ENCODE results near the gene RRAGD. TPM values are rescaled to one million over a fixed set of nuclear protein-coding genes. Genes with fewer than 3 reads are reported as not detected.

Gene RRAGD
- total RNA-seq, 1 donor from 2014 or later: 4.5 TPM

DNA sequence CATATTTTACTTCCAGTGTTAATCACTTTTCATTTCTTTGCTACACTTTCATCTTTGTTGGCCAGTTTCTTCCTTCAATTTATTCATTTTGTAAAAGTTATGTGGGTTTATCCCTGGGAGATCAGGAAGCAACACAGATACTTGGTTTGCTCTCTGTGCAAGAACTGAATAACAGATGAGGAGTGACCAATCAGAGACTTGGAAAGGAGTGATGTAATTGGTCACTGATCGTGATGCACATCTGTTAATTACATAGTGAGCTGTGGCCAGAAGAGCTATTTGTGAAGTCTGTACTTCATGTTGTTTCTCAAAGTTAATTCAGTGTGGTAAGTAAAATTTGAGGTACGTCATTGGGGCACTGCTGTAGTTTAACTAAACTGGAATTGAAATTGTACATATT lies 42.2 kb upstream of the RRAGD start:
- Mint-ChIP-seq H3K9me3 (ENCODE audit: unreplicated experiment) (no peaks in the 10 kb centered on the region), H3K4me1 (ENCODE audit: unreplicated experiment) (peaks cover 1% of the 10 kb centered on the region), H3K36me3 (ENCODE audit: unreplicated experiment) (no peaks in the 10 kb centered on the region), H3K27me3 (ENCODE audit: unreplicated experiment) (no peaks in the 10 kb centered on the region), H3K4me3 (ENCODE audit: unreplicated experiment) (no peak overlapping the region), H3K27ac (ENCODE audit: unreplicated experiment) (no peak overlapping the region)
- TF ChIP-seq, protein P1, sequence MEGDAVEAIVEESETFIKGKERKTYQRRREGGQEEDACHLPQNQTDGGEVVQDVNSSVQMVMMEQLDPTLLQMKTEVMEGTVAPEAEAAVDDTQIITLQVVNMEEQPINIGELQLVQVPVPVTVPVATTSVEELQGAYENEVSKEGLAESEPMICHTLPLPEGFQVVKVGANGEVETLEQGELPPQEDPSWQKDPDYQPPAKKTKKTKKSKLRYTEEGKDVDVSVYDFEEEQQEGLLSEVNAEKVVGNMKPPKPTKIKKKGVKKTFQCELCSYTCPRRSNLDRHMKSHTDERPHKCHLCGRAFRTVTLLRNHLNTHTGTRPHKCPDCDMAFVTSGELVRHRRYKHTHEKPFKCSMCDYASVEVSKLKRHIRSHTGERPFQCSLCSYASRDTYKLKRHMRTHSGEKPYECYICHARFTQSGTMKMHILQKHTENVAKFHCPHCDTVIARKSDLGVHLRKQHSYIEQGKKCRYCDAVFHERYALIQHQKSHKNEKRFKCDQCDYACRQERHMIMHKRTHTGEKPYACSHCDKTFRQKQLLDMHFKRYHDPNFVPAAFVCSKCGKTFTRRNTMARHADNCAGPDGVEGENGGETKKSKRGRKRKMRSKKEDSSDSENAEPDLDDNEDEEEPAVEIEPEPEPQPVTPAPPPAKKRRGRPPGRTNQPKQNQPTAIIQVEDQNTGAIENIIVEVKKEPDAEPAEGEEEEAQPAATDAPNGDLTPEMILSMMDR (IDR thresholded peaks at IDR 0.05): no peak
- no peak for DNase-seq (ENCODE audit: extremely low spot score, unreplicated experiment)

DNA sequence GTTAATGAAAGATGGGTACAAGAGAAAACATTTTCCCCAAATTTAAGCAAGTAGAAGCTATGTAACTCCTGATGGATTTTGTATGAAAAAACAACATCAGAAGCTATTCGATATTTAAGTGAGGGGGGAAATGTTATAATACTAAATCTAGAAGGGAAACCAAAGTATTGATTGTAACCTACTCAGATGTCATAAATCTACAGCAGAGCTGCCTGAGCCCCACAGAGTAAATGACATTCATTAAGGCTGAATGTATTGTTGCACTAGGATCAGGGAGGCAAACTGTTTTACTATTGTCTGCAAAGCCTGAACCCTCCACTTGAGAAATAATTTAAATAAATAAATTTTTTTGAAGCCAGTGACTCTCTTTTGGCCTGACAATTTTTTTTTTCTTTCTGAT lies 40.2 kb upstream of the RRAGD start:
- Mint-ChIP-seq H3K27me3 (ENCODE audit: unreplicated experiment) (no peaks in the 10 kb centered on the region), H3K36me3 (ENCODE audit: unreplicated experiment) (no peaks in the 10 kb centered on the region), H3K4me3 (ENCODE audit: unreplicated experiment) (no peak overlapping the region), H3K4me1 (ENCODE audit: unreplicated experiment) (peaks cover 1% of the 10 kb centered on the region), H3K9me3 (ENCODE audit: unreplicated experiment) (no peaks in the 10 kb centered on the region), H3K27ac (ENCODE audit: unreplicated experiment) (no peak overlapping the region)
- TF ChIP-seq, protein P1 (IDR thresholded peaks at IDR 0.05): no peak
- DNase-seq (ENCODE audit: extremely low spot score, unreplicated experiment): no peak

DNA sequence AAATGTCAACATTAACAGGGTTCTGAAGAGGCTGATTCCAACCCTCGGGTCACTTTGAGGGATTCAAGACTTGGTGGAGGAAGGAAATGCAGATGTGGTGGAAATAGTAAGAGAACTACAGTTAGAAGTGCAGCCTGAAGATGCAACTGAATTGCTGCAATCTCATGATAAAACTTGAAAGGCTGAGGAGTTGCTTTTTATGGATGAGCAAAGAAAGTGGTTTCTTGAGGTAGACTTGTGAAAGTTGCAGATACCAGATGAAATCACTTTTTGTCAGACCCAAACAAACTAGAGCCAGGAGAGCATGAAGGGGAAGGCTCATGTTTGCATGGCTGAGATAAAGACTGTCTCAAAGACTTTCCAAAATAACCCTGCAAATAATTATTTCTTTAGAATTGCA lies 37.1 kb upstream of the RRAGD start:
- no peak for DNase-seq (ENCODE audit: extremely low spot score, unreplicated experiment)
- Mint-ChIP-seq H3K27me3 (ENCODE audit: unreplicated experiment) (no peaks in the 10 kb centered on the region), H3K4me3 (ENCODE audit: unreplicated experiment) (no peak overlapping the region), H3K9me3 (ENCODE audit: unreplicated experiment) (no peaks in the 10 kb centered on the region), H3K4me1 (ENCODE audit: unreplicated experiment) (peaks cover 1% of the 10 kb centered on the region), H3K27ac (ENCODE audit: unreplicated experiment) (no peak overlapping the region), H3K36me3 (ENCODE audit: unreplicated experiment) (no peaks in the 10 kb centered on the region)
- TF ChIP-seq, protein P1 (IDR thresholded peaks at IDR 0.05): no peak

DNA sequence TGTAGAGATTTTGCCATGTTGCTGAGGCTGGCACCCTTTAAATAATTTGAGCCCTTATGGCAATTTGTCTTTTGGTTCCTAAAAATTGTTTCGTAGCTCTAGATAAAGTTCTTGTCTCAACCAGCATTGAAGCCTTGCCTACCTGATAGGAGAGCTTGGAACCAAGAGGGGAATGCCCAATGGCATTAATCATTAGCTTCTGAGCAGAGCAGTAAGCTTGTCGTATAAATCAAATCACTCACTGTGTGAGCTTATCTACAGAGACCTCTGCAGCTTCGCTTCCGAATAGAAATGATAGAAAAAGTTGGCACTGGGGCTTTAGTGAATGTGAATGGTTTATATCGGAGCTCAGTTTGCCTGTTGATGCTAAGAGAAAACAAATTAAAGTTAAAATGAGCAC lies 31.6 kb upstream of the RRAGD start:
- no peaks in the 10 kb centered on the region for H3K36me3 Mint-ChIP-seq (ENCODE audit: unreplicated experiment)
- no peaks in the 10 kb centered on the region for H3K27me3 Mint-ChIP-seq (ENCODE audit: unreplicated experiment)
- no peaks in the 10 kb centered on the region for H3K9me3 Mint-ChIP-seq (ENCODE audit: unreplicated experiment)
- no peak overlapping the region for H3K27ac Mint-ChIP-seq (ENCODE audit: unreplicated experiment)
- no peak overlapping the region for H3K4me3 Mint-ChIP-seq (ENCODE audit: unreplicated experiment)
- TF ChIP-seq, protein P1 (IDR thresholded peaks at IDR 0.05): no peak
- DNase-seq (ENCODE audit: extremely low spot score, unreplicated experiment): no peak
- no peaks in the 10 kb centered on the region for H3K4me1 Mint-ChIP-seq (ENCODE audit: unreplicated experiment)

DNA sequence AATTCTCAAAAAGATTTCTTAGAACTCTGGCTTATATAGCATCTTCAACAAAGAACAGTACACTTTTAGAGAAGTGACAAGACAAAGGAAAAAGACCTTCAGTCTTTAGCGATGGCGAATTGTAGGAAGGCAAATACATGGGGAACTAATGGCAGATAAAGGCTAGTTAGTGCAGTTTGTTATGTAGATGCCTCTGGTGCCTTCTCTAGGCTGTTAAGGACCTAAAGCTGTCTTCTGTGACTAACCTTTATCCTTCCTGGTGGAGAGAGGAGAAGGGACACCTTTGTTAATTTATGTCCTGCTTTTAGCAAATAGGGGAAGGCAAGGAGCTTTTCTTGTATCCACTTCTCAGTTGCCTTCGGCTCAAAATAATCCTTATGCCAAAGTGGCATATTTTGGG lies 28.1 kb upstream of the RRAGD start:
- Mint-ChIP-seq H3K27me3 (ENCODE audit: unreplicated experiment) (no peaks in the 10 kb centered on the region), H3K9me3 (ENCODE audit: unreplicated experiment) (no peaks in the 10 kb centered on the region)
- no peak for DNase-seq (ENCODE audit: extremely low spot score, unreplicated experiment)

More for the DNA sequence above, 28.1 kb upstream of the RRAGD start:
- peaks cover 6% of the 10 kb centered on the region for H3K4me1 Mint-ChIP-seq (ENCODE audit: unreplicated experiment)
- H3K4me3 Mint-ChIP-seq (ENCODE audit: unreplicated experiment): no peak overlapping the region
- TF ChIP-seq, protein P1 (IDR thresholded peaks at IDR 0.05): no peak
- H3K27ac Mint-ChIP-seq (ENCODE audit: unreplicated experiment): no peak overlapping the region
- H3K36me3 Mint-ChIP-seq (ENCODE audit: unreplicated experiment): no peaks in the 10 kb centered on the region
